ENCODE data around the gene SSH2. TPM values are rescaled to one million over a fixed set of nuclear protein-coding genes. Genes with fewer than 3 reads are reported as not detected.

The SSH2 gene
- total RNA-seq, 2 donors from 2014 or later: 28.1 to 28.2 TPM

DNA sequence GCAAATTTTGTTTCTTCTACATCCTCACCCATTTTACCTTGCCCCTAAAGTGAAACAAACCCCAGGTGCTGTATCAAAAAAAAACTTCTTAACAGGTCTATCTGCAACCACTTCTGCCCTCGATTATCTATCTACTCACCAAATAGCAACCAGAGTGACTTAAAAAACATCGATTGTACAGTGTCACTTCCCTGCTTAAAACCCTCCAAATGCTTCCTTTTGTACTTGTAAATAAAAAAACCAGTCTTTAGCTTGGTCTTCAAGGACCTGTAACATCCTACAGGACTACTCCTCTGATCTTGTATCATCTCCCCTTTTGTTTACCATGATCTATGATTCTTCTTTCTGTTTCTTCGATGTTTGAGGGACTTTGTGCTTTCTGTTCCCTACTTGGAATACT lies 224.6 kb downstream of the SSH2 start:
- no peaks in the 10 kb centered on the region for H3K9me3 ChIP-seq
- no peak for DNase-seq
- H3K9ac ChIP-seq (ENCODE audit: low read depth in 2 of 2, low read length in 2 of 2): no peak overlapping the region
- H3K4me1 ChIP-seq: no peaks in the 10 kb centered on the region
- H3K4me3 ChIP-seq: no peak overlapping the region
- TF ChIP-seq CTCF (IDR thresholded peaks at IDR 0.05): no peak
- no peaks in the 10 kb centered on the region for H3K27me3 ChIP-seq
- peak overlapping the region; percentile 13 for H3K27ac ChIP-seq
- H3K36me3 ChIP-seq: no peaks in the 10 kb centered on the region
- intact Hi-C loops (cut with DNase I): no loop called here

DNA sequence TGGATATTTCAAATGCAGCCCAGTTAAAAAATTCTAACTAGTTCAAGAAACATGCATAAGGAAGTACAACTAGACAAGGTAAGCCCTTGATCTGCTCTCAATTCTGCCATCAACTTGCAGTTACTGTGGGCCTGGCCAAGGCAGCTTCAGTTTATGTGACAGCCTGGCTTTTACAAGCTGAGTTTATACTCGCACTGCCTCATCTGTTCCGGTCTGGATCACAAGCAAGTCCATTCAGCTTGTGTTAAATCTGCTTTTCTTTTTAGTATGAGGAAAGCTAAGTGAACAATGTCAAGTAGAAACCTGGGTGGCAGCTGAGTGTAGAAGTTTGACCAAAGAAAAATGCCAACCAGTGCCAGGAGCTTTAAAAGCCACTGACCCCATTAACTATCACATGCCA lies 230.7 kb downstream of the SSH2 start:
- DNase-seq: no peak
- H3K27ac ChIP-seq: peak overlapping the region; percentile 20

GRCh38 chr17:29698837-29699236 lies 231.2 kb downstream of the SSH2 start:
- Histone ChIP-seq H3K27ac (no peak overlapping the region), H3K27me3 (no peaks in the 10 kb centered on the region), H3K36me3 (no peaks in the 10 kb centered on the region), H3K9me3 (no peaks in the 10 kb centered on the region), H3K4me1 (no peaks in the 10 kb centered on the region), H3K4me3 (no peak overlapping the region), H3K9ac (ENCODE audit: low read depth in 2 of 2, low read length in 2 of 2) (no peak overlapping the region)
- DNase-seq: no peak
- TF ChIP-seq CTCF (IDR thresholded peaks at IDR 0.05): no peak
- intact Hi-C loops (cut with DNase I): no loop called here

More for the DNA sequence above, 230.7 kb downstream of the SSH2 start:
- no peak for TF ChIP-seq CTCF (IDR thresholded peaks at IDR 0.05)
- Histone ChIP-seq H3K36me3 (no peaks in the 10 kb centered on the region), H3K9ac (ENCODE audit: low read depth in 2 of 2, low read length in 2 of 2) (no peak overlapping the region), H3K9me3 (no peaks in the 10 kb centered on the region), H3K4me3 (no peak overlapping the region), H3K27me3 (no peaks in the 10 kb centered on the region), H3K4me1 (no peaks in the 10 kb centered on the region)
- intact Hi-C loops (cut with DNase I): no loop called here

GRCh38 chr17:29698019-29698777 lies 231.8 kb downstream of the SSH2 start:
- no peaks in the 10 kb centered on the region for H3K36me3 ChIP-seq
- H3K27me3 ChIP-seq: no peaks in the 10 kb centered on the region
- no peak for TF ChIP-seq CTCF (IDR thresholded peaks at IDR 0.05)
- no peak overlapping the region for H3K4me3 ChIP-seq
- DNase-seq: no peak
- no peak overlapping the region for H3K9ac ChIP-seq (ENCODE audit: low read depth in 2 of 2, low read length in 2 of 2)
- no peak overlapping the region for H3K27ac ChIP-seq
- no peaks in the 10 kb centered on the region for H3K4me1 ChIP-seq
- intact Hi-C loops (cut with DNase I): no loop called here
- H3K9me3 ChIP-seq: no peaks in the 10 kb centered on the region

GRCh38 chr17:29697371-29697770 lies 232.7 kb downstream of the SSH2 start:
- H3K9ac ChIP-seq (ENCODE audit: low read depth in 2 of 2, low read length in 2 of 2): no peak overlapping the region
- intact Hi-C loops (cut with DNase I): no loop called here
- no peaks in the 10 kb centered on the region for H3K27me3 ChIP-seq
- H3K27ac ChIP-seq: no peak overlapping the region
- H3K4me1 ChIP-seq: no peaks in the 10 kb centered on the region
- H3K4me3 ChIP-seq: no peak overlapping the region
- H3K36me3 ChIP-seq: no peaks in the 10 kb centered on the region
- no peak for DNase-seq
- H3K9me3 ChIP-seq: no peaks in the 10 kb centered on the region
- TF ChIP-seq CTCF (IDR thresholded peaks at IDR 0.05): no peak
